GM12878 (cell line): ENCODE data around the gene COL4A2.

Source experiments
- CEBPB ChIP-seq, 2 experiments: fragments of 150-350 bp in 1 of 2; IDR thresholded peaks; 2 replicates each; pipeline ENCODE4 v1.6.1; 2012 to 2014; ENCODE audit warnings: low read depth in 2 of 2, low read length in 2 of 2, borderline replicate concordance in 1 of 2, inconsistent platforms in 1 of 2
- NR2C2 ChIP-seq: IDR thresholded peaks from 2 replicates; pipeline ENCODE4 v1.6.1; 2011; ENCODE audit warnings: borderline replicate concordance, low read depth; ENCODE audit not compliant: control insufficient read depth, insufficient read length

DNA sequence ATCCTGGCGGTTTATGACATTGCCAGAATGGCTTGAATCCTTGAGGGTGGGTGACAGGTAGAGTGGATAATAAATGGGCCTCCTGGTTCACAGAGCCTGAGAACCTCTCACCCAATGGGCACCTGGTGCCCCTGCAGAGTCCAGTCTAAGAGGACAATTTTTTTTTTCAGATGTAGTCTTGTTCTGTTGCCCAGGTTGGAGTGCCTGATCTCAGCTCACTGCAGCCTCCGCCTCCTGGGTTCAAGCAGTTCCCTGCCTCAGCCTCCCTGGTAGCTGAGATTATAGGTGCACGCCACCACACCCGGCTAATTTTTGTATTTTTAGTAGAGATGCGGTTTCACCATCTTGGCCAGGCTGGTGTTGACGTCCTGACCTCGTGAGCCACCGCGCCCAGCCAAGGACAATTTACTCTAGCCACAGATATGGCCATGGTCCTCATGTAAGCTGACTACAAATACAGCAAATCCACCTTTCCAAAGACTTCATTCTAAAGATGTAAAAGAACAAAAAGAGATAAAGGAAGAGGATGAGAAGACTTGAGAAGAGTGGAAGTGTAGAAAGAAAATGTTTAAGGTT, 33.0 kb downstream of the COL4A2 start:
- TF ChIP-seq CEBPB (IDR thresholded peaks at IDR 0.05; ENCODE audit: borderline replicate concordance in 1 of 2, low read depth in 2 of 2, low read length in 2 of 2), result no peak
- no peak for TF ChIP-seq NR2C2
